GM12891 (cell line): ENCODE data around the gene HNRNPA3. TPM values are rescaled to one million over a fixed set of nuclear protein-coding genes. Genes with fewer than 3 reads are reported as not detected.

Source experiments
- DNase-seq: peaks from one replicate; pipeline ENCODE4 v3.0.0; 2011; ENCODE audit warnings: low spot score; ENCODE audit not compliant: insufficient read length
- FAIRE-seq: peaks from 2 replicates; lab custom pipeline; 2011; peaks lifted over from hg19 to GRCh38; lab: Jason Lieb, UNC
- PAX5 ChIP-seq: IDR thresholded peaks from 2 replicates; pipeline ENCODE4 v1.6.1; 2011; ENCODE audit warnings: low read length, moderate library complexity, mild to moderate bottlenecking; ENCODE audit not compliant: insufficient read depth, severe bottlenecking
- POLR2A ChIP-seq: IDR thresholded peaks from 2 replicates; pipeline ENCODE4 v1.6.1; 2011; ENCODE audit warnings: low read depth, low read length, control low read depth
- POLR2AphosphoS5 ChIP-seq: IDR thresholded peaks from 2 replicates; pipeline ENCODE4 v1.6.1; 2011; ENCODE audit warnings: low read depth, low read length, control low read depth
- POU2F2 ChIP-seq: IDR thresholded peaks from 2 replicates; pipeline ENCODE4 v1.6.1; 2011; ENCODE audit warnings: low read depth, mild to moderate bottlenecking, control low read depth, low read length, moderate library complexity
- SPI1 ChIP-seq: IDR thresholded peaks from 2 replicates; pipeline ENCODE4 v1.6.1; 2011; ENCODE audit warnings: low read depth, low read length, control low read depth
- TAF1 ChIP-seq: IDR thresholded peaks from 2 replicates; pipeline ENCODE4 v1.6.1; 2011; ENCODE audit warnings: low read depth, low read length, control low read depth
- polyA plus RNA-seq: library from polyadenylated mRNA; unstranded; fragments of >200 nt; gene quantifications from one replicate; pipeline ENCODE4 v1.2.1, GENCODE V29; 2012; ENCODE audit warnings: low read depth, missing spikeins, inconsistent platforms; ENCODE audit not compliant: missing spikeins

Gene HNRNPA3
- polyA plus RNA-seq: 339 TPM

DNA sequence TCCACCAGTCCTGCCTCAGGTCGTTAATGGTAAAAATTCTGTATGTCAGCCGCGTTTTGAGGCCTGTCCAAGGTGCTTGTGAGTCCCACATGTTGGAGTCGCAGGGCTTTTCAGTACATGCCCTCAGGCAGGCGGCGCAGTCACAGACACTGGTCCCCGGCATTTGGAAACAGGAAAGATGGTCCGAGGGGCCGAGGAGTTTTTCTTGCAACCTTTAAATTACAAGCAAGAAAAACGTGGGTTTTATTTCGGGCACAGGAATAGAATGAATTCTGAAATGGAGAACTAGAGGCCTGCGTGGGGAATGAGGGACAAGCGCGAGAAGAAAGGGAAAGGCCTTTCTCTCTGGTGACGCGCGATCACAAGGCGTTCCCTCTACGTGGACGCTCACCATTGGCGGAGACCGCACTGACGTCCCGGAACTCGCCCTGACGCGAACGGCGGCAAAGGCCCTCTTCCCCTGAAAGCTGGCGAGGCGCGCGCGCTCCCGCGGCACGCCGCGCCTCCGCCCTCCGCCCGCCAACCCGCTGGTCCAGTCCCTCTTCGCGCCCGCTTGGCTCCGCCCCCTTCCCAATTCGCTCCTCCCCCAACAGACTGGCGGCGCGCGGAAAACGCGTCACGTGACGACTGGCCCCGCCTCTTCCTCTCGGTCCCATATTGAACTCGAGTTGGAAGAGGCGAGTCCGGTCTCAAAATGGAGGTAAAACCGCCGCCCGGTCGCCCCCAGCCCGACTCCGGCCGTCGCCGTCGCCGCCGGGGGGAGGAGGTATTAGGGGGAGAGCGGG is at the start of gene HNRNPA3:
HNRNPA3 (plus strand) TSS at position 689 of the 785 bp plus-strand sequence; CDS start at position 695, 6 bp downstream.
- peak; percentile 97 for FAIRE-seq
- TF ChIP-seq SPI1 (no peak), POLR2A (peak; percentile 88), TAF1 (peak; percentile 91), POU2F2 (no peak), POLR2AphosphoS5 (peak; percentile 92), PAX5 (no peak)
- peak; percentile 92 for DNase-seq

DNA sequence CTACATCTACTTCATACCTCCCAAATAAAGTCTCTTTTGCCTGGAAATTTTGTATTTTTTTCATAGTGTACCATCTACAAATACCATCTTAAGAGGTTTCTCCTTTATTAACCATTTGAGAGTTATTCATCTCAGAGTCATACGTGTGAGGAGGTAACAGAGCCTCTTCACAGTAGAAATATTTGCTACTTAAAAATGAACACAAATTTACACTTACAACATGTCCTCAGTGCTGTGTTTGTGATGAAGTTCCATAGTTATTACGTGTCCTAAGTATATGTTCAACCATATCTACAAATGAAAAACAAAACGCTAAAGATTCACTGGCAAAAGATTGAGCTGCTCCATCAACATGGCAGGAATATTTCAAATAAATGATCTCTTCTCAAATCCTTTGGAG is 48.5 kb upstream of the HNRNPA3 start:
- FAIRE-seq (no peak), DNase-seq (no peak)
- TF ChIP-seq TAF1: no peak
- TF ChIP-seq POLR2AphosphoS5: no peak
- TF ChIP-seq SPI1: no peak
- TF ChIP-seq PAX5: no peak
- TF ChIP-seq POLR2A: no peak
- TF ChIP-seq POU2F2: no peak

DNA sequence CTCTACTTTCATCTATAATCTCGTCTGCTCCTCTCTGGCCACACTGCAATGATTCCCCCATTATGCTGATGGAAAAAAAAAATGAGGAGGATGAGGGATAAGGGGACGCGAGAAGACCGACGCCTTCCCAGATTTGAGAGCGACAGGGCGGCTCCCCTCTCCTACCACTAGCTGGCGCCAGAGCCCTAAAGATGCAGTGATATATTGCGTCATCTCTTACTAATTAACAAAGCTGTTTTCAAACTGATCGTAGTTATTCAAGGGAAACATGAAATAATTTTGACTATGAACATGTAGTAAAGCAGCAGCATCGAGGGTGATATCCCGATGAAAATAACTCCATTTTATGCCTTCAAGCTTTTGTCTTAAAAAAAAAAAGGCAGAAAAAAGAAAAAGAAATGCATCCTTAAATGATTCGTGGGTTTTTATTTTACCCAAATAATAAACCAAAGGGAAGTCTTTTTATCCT is 48.0 kb upstream of the HNRNPA3 start:
- peak; percentile 79 for FAIRE-seq

DNA sequence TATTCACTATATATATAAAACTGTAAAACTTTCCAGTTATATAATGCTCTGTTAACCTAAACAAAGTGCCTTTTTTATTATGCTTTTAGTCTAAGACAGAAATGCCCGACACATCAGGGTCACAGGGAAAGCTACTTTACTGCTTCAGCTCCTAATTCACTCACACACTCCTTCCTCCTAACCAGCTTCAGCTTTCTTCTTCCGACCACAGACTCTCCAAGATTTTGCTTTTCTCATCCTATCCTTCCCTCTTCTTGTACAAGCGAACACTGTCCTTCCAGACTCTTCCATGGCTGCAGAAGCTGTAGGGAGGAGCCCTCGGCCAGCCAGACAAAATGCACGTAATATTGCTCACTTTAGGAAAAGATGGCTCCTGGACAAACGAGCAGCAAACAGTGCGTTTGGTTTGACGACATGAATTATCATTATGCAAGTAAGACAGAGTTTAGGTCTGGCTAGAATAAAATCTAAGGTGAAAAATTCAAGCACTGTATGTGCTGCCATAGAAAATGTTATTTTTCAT is 47.5 kb upstream of the HNRNPA3 start:
- FAIRE-seq (peak; percentile 64), DNase-seq (no peak)
- no peak for TF ChIP-seq POLR2AphosphoS5
- no peak for TF ChIP-seq POLR2A
- TF ChIP-seq TAF1: no peak
- no peak for TF ChIP-seq PAX5
- TF ChIP-seq SPI1: no peak
- TF ChIP-seq POU2F2: no peak

More for the DNA sequence above, 48.0 kb upstream of the HNRNPA3 start:
- no peak for DNase-seq
- TF ChIP-seq POU2F2 (peak; percentile 44; the same call in 1 of the 2 replicates), PAX5 (no peak)

DNA sequence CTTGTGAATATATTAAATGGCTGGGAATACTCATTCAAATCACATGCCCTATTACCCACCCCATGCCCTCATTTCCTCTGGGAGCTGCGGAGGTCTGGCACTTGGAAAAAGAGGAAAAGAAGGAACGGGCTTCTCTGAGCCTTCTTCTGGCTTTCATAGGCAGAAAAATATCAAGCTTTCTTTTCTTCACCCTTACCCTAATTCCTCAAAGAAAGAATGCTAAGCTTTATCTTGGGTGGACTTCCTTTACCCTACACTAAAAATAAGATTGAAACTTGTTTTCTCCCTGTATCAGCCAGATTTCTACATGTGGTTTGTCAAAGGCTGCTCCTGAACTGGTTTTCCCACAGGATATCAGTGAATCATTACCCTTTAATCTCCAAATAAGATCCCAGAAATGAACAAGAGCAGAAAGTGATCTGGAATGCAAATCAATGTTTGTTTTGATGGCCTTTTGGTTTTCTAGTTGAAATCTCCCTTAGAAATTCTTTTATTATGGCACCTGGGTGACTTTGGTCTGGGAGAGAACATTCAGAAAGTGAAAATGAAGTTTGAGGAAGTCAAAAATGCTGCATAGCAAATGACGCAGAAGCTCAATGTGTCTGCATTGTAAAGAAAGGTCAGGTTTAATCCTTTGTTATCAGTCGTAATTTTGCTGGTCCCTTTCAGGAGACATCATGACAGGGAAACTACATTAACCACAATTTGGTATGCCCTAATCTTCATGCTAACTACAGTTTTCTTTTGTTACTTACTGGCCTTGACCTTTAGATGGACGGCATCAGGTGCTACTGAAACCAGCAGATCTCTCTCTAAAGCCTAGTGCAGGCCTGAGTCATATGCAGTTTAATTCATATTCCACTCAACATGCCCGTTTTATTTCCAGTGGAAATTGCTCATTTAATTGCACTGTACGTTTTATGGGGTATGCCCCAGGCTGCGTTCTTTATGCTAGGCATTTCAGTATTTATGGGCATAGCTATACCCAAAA is 46.6 kb upstream of the HNRNPA3 start:
- TF ChIP-seq PAX5: no peak
- 0 out of 2 replicates have a peak, but pooled peaks have one; percentile 29 for TF ChIP-seq POLR2A
- TF ChIP-seq TAF1: no peak
- no peak for TF ChIP-seq POLR2AphosphoS5
- TF ChIP-seq SPI1: peak; percentile 91
- DNase-seq: no peak
- FAIRE-seq: peak; percentile 90

DNA sequence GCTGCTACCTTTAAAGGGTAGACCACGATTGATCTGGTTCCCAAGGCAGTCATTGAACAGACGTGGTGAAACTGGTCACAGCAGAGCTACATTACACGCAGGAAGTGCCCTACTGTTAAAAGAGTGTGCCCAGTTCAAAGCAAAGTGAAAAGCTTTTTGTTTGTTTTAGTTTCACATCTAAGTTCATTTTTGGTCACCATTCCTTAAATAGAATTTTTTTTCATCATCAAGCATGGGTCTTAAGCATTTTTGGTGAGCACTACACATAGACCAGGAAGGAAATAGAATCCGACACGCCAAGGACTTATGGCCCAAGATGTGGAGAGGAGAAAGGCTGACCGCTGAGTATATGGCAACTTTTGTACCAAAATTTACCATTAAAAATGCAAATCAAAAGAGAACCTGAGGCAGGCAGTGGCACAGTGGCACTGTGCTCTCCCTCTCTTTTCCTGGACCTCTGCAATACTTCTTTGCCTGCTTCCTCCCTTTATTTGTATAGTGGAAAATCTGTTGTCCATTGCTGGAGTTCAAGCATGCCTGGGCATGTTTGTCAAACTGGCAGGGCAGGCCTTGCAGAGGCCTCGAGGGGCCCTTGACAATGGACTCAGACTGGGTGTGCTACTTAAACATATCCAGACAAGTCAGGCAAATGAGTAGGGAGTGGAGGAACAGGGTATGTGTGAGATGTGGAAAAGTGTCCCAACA is 42.6 kb upstream of the HNRNPA3 start:
- TF ChIP-seq POLR2A (no peak; the same call in 1 of the 2 replicates), SPI1 (0 out of 2 replicates have a peak, but pooled peaks have one; percentile 15)
- FAIRE-seq (peak; percentile 71), DNase-seq (no peak)

DNA sequence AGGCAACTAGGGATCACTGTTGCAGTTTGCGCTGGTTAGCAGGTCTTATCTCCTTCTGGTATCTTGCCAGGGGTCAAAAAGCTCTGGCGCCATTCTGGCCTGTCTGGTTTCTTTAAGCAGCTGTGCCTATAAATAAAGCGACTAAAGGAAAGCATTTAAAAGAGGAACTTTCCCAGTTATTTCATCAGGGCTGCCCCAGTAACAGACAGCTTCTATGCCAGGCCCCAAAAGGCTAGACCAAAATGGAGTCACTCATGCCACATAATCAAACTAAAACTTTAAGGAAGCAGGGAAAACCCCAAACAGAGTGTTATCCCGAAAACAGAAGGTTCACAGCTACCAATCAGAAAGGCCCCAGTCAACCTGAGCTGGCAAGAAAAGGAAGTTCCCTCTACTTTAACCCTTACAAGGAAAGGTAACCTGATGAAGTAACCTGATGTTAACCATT is 41.2 kb upstream of the HNRNPA3 start:
- no peak for DNase-seq
- no peak for TF ChIP-seq PAX5
- no peak for TF ChIP-seq POLR2A
- no peak for TF ChIP-seq POU2F2
- TF ChIP-seq POLR2AphosphoS5: no peak
- TF ChIP-seq SPI1: no peak
- TF ChIP-seq TAF1: no peak
- no peak for FAIRE-seq

DNA sequence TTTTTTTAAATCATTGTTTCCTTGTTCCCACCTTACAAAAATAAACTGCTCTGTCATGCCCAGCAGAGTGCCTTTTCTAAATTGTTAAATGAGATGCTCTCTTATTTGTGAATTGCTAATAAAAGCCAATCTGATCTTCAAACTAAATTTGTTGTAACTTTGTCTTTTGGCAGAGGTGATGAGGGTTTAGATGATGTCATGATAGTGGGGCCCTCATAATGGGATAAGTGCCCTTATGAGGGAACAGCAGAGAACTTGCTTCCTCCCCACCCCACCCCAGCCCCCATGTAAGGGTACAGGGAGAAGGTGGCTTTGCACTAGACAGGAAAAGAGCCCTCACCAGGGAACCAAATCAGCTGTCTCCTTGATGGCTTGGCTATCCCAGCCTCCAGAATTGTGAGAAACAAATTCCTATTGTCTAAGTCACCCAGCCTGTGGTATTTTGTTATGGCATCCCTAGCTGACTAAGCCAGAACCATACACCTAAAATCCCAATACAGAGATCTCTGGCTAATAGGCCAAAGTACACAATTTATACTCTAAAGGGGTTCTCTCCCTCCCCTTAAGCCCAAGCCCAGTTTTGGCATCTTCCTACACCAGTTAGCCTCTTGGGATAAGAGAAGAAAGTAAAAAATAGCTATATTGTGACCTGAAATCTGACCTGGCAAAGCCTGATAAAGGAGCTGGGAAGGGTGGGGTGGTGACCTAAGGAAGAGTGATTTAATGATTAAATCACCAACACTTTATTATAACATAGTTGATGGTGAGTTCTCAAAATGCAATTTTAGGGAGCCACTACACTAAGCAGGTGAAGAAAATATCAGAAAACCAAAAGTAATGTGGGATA is 40.3 kb upstream of the HNRNPA3 start:
- no peak for FAIRE-seq
- no peak for DNase-seq
- TF ChIP-seq POLR2A (no peak), POLR2AphosphoS5 (no peak), PAX5 (no peak)

DNA sequence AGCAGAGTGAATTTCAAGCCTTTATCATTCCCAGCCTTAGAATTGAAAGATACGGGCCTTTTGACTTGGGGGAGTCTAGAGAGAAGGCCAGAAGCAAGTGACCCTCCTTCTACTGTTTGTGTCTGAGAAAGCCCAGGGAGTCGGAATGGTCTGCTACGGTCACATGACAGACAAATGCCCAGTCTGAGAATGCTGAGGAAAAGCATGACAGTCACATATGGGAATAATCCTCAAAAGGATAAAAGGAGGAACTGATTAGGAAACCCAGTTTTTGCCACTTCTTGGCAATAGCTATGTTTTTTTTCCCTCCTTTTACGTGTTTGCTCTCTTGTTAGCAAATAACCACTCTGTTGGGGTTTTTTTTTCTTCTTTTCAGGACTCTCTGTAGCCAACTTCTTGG is 38.1 kb upstream of the HNRNPA3 start:
- no peak for FAIRE-seq
- DNase-seq: no peak
- TF ChIP-seq POLR2AphosphoS5 (no peak), POLR2A (no peak), POU2F2 (no peak), TAF1 (no peak), PAX5 (no peak), SPI1 (no peak)
